Immature natural killer cell (primary cell): ENCODE measurements around the gene FRS3. TPM values are rescaled to one million over a fixed set of nuclear protein-coding genes. Genes with fewer than 3 reads are reported as not detected.

ENCODE experiments used
- DNase-seq, 3 donors: peaks; one replicate each; pipeline ENCODE4 v3.0.0; 2022; ENCODE audit warnings: mixed read lengths in 1 of 3
- H3K27ac Mint-ChIP-seq, 6 donors: one replicate each; pipeline ENCODE4 v1.8.0; 2020; ENCODE audit warnings: mixed read lengths in 6 of 6, mild to moderate bottlenecking in 5 of 6, inconsistent platforms in 4 of 6, moderate library complexity in 3 of 6
- H3K27me3 Mint-ChIP-seq, 3 donors: one replicate each; pipeline ENCODE4 v1.8.0; 2020 to 2021; ENCODE audit warnings: low read depth in 3 of 3, mild to moderate bottlenecking in 3 of 3, mixed read lengths in 3 of 3, moderate library complexity in 3 of 3, inconsistent platforms in 1 of 3
- H3K36me3 Mint-ChIP-seq, 3 donors: one replicate each; pipeline ENCODE4 v1.8.0; 2020; ENCODE audit warnings: mixed read lengths in 3 of 3, inconsistent platforms in 2 of 3, mild to moderate bottlenecking in 2 of 3
- H3K4me1 Mint-ChIP-seq, 2 donors: one replicate each; pipeline ENCODE4 v1.8.0; 2020; ENCODE audit warnings: inconsistent platforms in 2 of 2, mild to moderate bottlenecking in 2 of 2, mixed read lengths in 2 of 2, moderate library complexity in 1 of 2
- H3K4me3 Mint-ChIP-seq, 5 donors: one replicate each; pipeline ENCODE4 v1.8.0; 2020; ENCODE audit warnings: mild to moderate bottlenecking in 5 of 5, mixed read lengths in 5 of 5, inconsistent platforms in 3 of 5, moderate library complexity in 3 of 5
- H3K9me3 Mint-ChIP-seq, 6 donors: one replicate each; pipeline ENCODE4 v1.8.0; 2020; ENCODE audit warnings: mild to moderate bottlenecking in 6 of 6, mixed read lengths in 6 of 6, inconsistent platforms in 4 of 6, moderate library complexity in 3 of 6
- polyA plus RNA-seq, 3 donors: library from polyadenylated mRNA; unstranded; fragments of 300-500 nt; fragmentation: Illumina TruSeq; gene quantifications; one replicate each; pipeline ENCODE4 v1.2.3, GENCODE V29; 2021

FRS3 gene
- polyA plus RNA-seq, 3 donors from 2014 or later = 0.80 to 2.1 TPM; not detected in 1

- Mint-ChIP-seq H3K36me3 (peaks cover 0 to 5% (median 3%) of the 10 kb centered on the region in 3 donors), H3K27ac (no peak overlapping the region), H3K4me3 (no peak overlapping the region), H3K27me3 (no peaks in the 10 kb centered on the region), H3K9me3 (no peaks in the 10 kb centered on the region), H3K4me1 (no peaks in the 10 kb centered on the region)
- DNase-seq = no peak
Observed at GRCh38 chr6:41805830-41806774, 26.4 kb upstream of the FRS3 start.

GRCh38 chr6:41801380-41801779 lies 21.7 kb upstream of the FRS3 start:
- Mint-ChIP-seq H3K27me3 (peaks cover 0 to 1% (median 0%) of the 10 kb centered on the region in 3 donors), H3K36me3 (peaks cover 0 to 5% (median 3%) of the 10 kb centered on the region in 3 donors), H3K4me1 (no peaks in the 10 kb centered on the region), H3K27ac (no peak overlapping the region), H3K9me3 (no peaks in the 10 kb centered on the region), H3K4me3 (no peak overlapping the region)
- DNase-seq = no peak

- Mint-ChIP-seq H3K27me3 (peaks cover 0 to 1% (median 0%) of the 10 kb centered on the region in 3 donors), H3K9me3 (no peaks in the 10 kb centered on the region), H3K36me3 (peaks cover 0 to 5% (median 0%) of the 10 kb centered on the region in 3 donors), H3K4me3 (no peak overlapping the region), H3K27ac (no peak overlapping the region), H3K4me1 (no peaks in the 10 kb centered on the region)
- DNase-seq = no peak
Observed at GRCh38 chr6:41799559-41799911, 19.8 kb upstream of the FRS3 start.

- H3K27me3 Mint-ChIP-seq = peaks cover 0 to 1% (median 0%) of the 10 kb centered on the region in 3 donors
- no peaks in the 10 kb centered on the region for H3K9me3 Mint-ChIP-seq
- H3K4me1 Mint-ChIP-seq = no peaks in the 10 kb centered on the region
- no peak for DNase-seq
- H3K27ac Mint-ChIP-seq = no peak overlapping the region
- H3K4me3 Mint-ChIP-seq = no peak overlapping the region
- peaks cover 0 to 5% (median 0%) of the 10 kb centered on the region in 3 donors for H3K36me3 Mint-ChIP-seq
Observed at GRCh38 chr6:41798901-41799558, 19.3 kb upstream of the FRS3 start.

GRCh38 chr6:41796474-41796873 lies 16.8 kb upstream of the FRS3 start:
- Mint-ChIP-seq H3K27ac (no peak overlapping the region), H3K4me1 (no peaks in the 10 kb centered on the region), H3K4me3 (no peak overlapping the region), H3K36me3 (peaks cover 0 to 6% (median 0%) of the 10 kb centered on the region in 3 donors), H3K27me3 (peaks cover 0 to 1% (median 0%) of the 10 kb centered on the region in 3 donors), H3K9me3 (no peaks in the 10 kb centered on the region)
- DNase-seq = no peak

GRCh38 chr6:41791984-41792383 lies 12.3 kb upstream of the FRS3 start:
- Mint-ChIP-seq H3K36me3 (peaks cover 0 to 8% (median 6%) of the 10 kb centered on the region in 3 donors), H3K27ac (peak overlapping the region in 1 of 6 donors; percentile 29), H3K9me3 (no peaks in the 10 kb centered on the region), H3K4me3 (no peak overlapping the region), H3K4me1 (peaks cover 14 to 16% of the 10 kb centered on the region in 2 donors), H3K27me3 (peaks cover 2 to 9% (median 6%) of the 10 kb centered on the region in 3 donors)
- DNase-seq = no peak

GRCh38 chr6:41791305-41791704 lies 11.6 kb upstream of the FRS3 start:
- H3K27me3 Mint-ChIP-seq = peaks cover 2 to 12% (median 6%) of the 10 kb centered on the region in 3 donors
- H3K4me3 Mint-ChIP-seq = no peak overlapping the region
- peaks cover 0 to 8% (median 6%) of the 10 kb centered on the region in 3 donors for H3K36me3 Mint-ChIP-seq
- H3K9me3 Mint-ChIP-seq = no peaks in the 10 kb centered on the region
- peaks cover 14 to 16% of the 10 kb centered on the region in 2 donors for H3K4me1 Mint-ChIP-seq
- H3K27ac Mint-ChIP-seq = peak overlapping the region in 2 of 6 donors; percentile 22 to 29
- no peak for DNase-seq

- Mint-ChIP-seq H3K27me3 (peaks cover 2 to 14% (median 9%) of the 10 kb centered on the region in 3 donors), H3K9me3 (no peaks in the 10 kb centered on the region), H3K4me1 (peaks cover 14 to 17% of the 10 kb centered on the region in 2 donors), H3K36me3 (peaks cover 0 to 8% (median 6%) of the 10 kb centered on the region in 3 donors), H3K4me3 (peak overlapping the region in 2 of 5 donors; percentile 3 to 38), H3K27ac (peak overlapping the region in 2 of 6 donors; percentile 34 to 46)
- no peak for DNase-seq
Observed at GRCh38 chr6:41790045-41790444, 10.3 kb upstream of the FRS3 start.

GRCh38 chr6:41789390-41789724 lies 9.7 kb upstream of the FRS3 start:
- Mint-ChIP-seq H3K9me3 (no peaks in the 10 kb centered on the region), H3K27ac (peak overlapping the region; percentile 30 to 76 (median 48)), H3K36me3 (peaks cover 0 to 8% (median 6%) of the 10 kb centered on the region in 3 donors), H3K27me3 (peaks cover 2 to 14% (median 9%) of the 10 kb centered on the region in 3 donors), H3K4me1 (peaks cover 14 to 18% of the 10 kb centered on the region in 2 donors), H3K4me3 (peak overlapping the region; percentile 74 to 96 (median 83))
- no peak for DNase-seq

- Mint-ChIP-seq H3K36me3 (peaks cover 0 to 8% (median 6%) of the 10 kb centered on the region in 3 donors), H3K4me1 (peaks cover 14 to 18% of the 10 kb centered on the region in 2 donors), H3K27me3 (peaks cover 2 to 14% (median 9%) of the 10 kb centered on the region in 3 donors)
Observed at GRCh38 chr6:41787219-41787917, 7.7 kb upstream of the FRS3 start, which contains the start of gene TOMM6. Gene TOMM6 (plus strand): TSS chr6:41787694. CDS start chr6:41787698, 4 bp downstream.

GRCh38 chr6:41786451-41787218 lies 6.9 kb upstream of the FRS3 start:
- peak overlapping the region; percentile 92 to 98 (median 96) for H3K27ac Mint-ChIP-seq
- peak; percentile 87 to 88 (median 87) for DNase-seq
- peaks cover 0 to 7% (median 6%) of the 10 kb centered on the region in 3 donors for H3K36me3 Mint-ChIP-seq
- H3K4me1 Mint-ChIP-seq = peaks cover 14 to 18% of the 10 kb centered on the region in 2 donors
- H3K27me3 Mint-ChIP-seq = peaks cover 2 to 16% (median 9%) of the 10 kb centered on the region in 3 donors
- H3K4me3 Mint-ChIP-seq = peak overlapping the region; percentile 93 to 97 (median 96)
- no peaks in the 10 kb centered on the region for H3K9me3 Mint-ChIP-seq

More at GRCh38 chr6:41787219-41787917, 7.7 kb upstream of the FRS3 start, which contains the start of gene TOMM6:
- Mint-ChIP-seq H3K27ac (peak within 1 kb of the TSS; percentile 92 to 98 (median 96)), H3K9me3 (no peaks in the 10 kb centered on the region), H3K4me3 (peak within 1 kb of the TSS; percentile 93 to 97 (median 96))
- peak; percentile 92 to 94 (median 93) for DNase-seq

GRCh38 chr6:41785689-41786450 lies 6.2 kb upstream of the FRS3 start:
- no peak for DNase-seq
- Mint-ChIP-seq H3K27me3 (peaks cover 5 to 16% (median 9%) of the 10 kb centered on the region in 3 donors), H3K27ac (peak overlapping the region in 4 of 6 donors; percentile 35 to 88 (median 80))

More at GRCh38 chr6:41785689-41786450, 6.2 kb upstream of the FRS3 start:
- peaks cover 0 to 6% (median 4%) of the 10 kb centered on the region in 3 donors for H3K36me3 Mint-ChIP-seq
- H3K4me1 Mint-ChIP-seq = peaks cover 20 to 21% of the 10 kb centered on the region in 2 donors
- peak overlapping the region; percentile 60 to 96 (median 83) for H3K4me3 Mint-ChIP-seq
- no peaks in the 10 kb centered on the region for H3K9me3 Mint-ChIP-seq
